GM13977 (cell line): ENCODE results near the gene CNDP1.

ENCODE experiments used
- DNase-seq: peaks from one replicate; pipeline ENCODE4 v3.0.0; 2012; ENCODE audit warnings: low spot score
- in situ Hi-C: fragments of 300-500 bp; cut with MboI; formaldehyde crosslinking; loops from one replicate; pipeline ENCODE4 v1.12.0; 2022; ENCODE audit warnings: low sequenced_read_pairs, low pct_unique_long_range_greater_than_20kb, mixed read lengths, inconsistent platforms; ENCODE audit not compliant: unreplicated experiment
- TF ChIP-seq, protein P1 (sequence below): IDR thresholded peaks from 2 replicates; pipeline ENCODE4 v1.5.1; 2012; ENCODE audit warnings: mild to moderate bottlenecking, control low read depth; ENCODE audit not compliant: insufficient read depth; ENCODE audit errors: extremely low read depth, missing control alignments

CNDP1 gene

DNA sequence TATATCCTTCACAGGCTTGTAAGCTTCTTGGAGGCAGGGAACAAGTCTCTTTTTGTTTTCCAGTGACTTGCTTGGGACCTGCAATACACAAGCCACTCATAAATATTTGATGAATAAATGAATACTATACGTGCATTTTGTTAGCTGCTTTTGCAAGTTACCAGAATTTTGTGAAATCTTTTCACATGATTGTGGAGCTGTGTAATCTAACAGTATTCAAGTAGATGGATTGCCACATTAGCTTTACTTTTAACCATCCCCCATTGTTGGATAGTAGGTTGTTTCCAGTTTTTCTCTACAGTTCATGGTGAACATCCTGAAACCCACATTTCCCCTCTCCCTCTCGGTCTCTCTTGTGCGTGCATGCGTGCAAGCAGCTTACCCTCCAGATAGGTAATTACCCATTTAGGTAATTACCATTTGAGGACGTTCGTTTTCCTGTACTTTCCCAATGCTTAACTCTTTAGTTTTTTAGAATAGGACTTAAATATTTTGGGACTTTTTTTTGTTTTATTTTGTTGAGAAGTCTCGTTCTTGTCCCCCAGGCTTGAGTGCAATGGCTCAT, 75.8 kb downstream of the CNDP1 start:
- TF ChIP-seq, protein P1, sequence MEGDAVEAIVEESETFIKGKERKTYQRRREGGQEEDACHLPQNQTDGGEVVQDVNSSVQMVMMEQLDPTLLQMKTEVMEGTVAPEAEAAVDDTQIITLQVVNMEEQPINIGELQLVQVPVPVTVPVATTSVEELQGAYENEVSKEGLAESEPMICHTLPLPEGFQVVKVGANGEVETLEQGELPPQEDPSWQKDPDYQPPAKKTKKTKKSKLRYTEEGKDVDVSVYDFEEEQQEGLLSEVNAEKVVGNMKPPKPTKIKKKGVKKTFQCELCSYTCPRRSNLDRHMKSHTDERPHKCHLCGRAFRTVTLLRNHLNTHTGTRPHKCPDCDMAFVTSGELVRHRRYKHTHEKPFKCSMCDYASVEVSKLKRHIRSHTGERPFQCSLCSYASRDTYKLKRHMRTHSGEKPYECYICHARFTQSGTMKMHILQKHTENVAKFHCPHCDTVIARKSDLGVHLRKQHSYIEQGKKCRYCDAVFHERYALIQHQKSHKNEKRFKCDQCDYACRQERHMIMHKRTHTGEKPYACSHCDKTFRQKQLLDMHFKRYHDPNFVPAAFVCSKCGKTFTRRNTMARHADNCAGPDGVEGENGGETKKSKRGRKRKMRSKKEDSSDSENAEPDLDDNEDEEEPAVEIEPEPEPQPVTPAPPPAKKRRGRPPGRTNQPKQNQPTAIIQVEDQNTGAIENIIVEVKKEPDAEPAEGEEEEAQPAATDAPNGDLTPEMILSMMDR = no peak
- no peak for DNase-seq
- in situ Hi-C loops = no loop called here

DNA sequence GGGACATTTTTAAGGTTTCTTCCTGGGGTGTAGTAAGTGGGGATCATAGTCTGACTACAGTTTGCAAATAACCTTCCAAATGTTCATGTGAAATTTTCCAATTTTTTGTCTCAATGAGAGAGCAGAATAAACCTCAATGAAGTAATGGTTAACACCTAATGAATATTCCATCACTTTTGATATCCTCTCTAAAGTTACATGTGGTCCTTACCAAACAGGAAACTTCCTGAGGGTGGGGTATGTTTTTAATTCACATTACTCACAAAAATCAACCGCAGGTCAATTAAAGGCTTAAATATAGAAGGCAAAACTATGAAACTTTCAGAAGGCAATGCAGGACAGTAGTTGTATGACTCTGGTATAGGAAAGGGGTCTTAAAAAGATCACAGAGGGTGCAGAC, 76.6 kb downstream of the CNDP1 start:
- TF ChIP-seq, protein P1 = no peak
- in situ Hi-C loops = no loop called here

GRCh38 chr18:74611765-74612164, 77.5 kb downstream of the CNDP1 start:
- in situ Hi-C loops = no loop called here
- no peak for DNase-seq
- TF ChIP-seq, protein P1 = no peak

More for the DNA sequence above, 76.6 kb downstream of the CNDP1 start:
- DNase-seq = no peak

- in situ Hi-C loops = no loop called here
- no peak for DNase-seq
- TF ChIP-seq, protein P1 = no peak
These were observed 79.1 kb downstream of the CNDP1 start for GRCh38 chr18:74613381-74613780.

GRCh38 chr18:74616494-74616893, 82.2 kb downstream of the CNDP1 start:
- TF ChIP-seq, protein P1 = no peak
- DNase-seq = no peak
- in situ Hi-C loops = no loop called here

- TF ChIP-seq, protein P1 = no peak
- no peak for DNase-seq
- in situ Hi-C loops = no loop called here
These were observed 83.2 kb downstream of the CNDP1 start for GRCh38 chr18:74617486-74617885.
